HepG2 (cell line): ENCODE data around the gene SLU7. TPM values are rescaled to one million over a fixed set of nuclear protein-coding genes. Genes with fewer than 3 reads are reported as not detected.

Source experiments
- BCL6 ChIP-seq: IDR thresholded peaks from 2 replicates; pipeline ENCODE4 v1.6.1; 2016; ENCODE audit warnings: missing genetic modification reagents, missing compliant biosample characterization
- EED ChIP-seq: sonication (generic); formaldehyde crosslinking; IDR thresholded peaks from 2 replicates; pipeline ENCODE4 v1.5.0; 2020; ENCODE audit warnings: mild to moderate bottlenecking, missing genetic modification reagents
- EHMT2 ChIP-seq: fragments of 200-600 bp; sonication (generic); IDR thresholded peaks from 2 replicates; pipeline ENCODE4 v1.7.0; 2017; ENCODE audit warnings: antibody characterized with exemption, low read depth, low read length, borderline replicate concordance
- ETV5 ChIP-seq: IDR thresholded peaks from 2 replicates; pipeline ENCODE4 v1.6.1; 2018; ENCODE audit warnings: missing biosample characterization, missing genetic modification reagents, inconsistent platforms, borderline replicate concordance
- FOXA3 ChIP-seq: IDR thresholded peaks from 2 replicates; pipeline ENCODE4 v1.6.1; 2016; ENCODE audit warnings: missing genetic modification reagents, missing compliant biosample characterization
- FOXP1 ChIP-seq, 2 experiments: fragments of 450-650 bp in 1 of 2; IDR thresholded peaks; 2 replicates each; pipeline ENCODE4 v1.6.1; 2017 to 2018; ENCODE audit warnings: antibody characterized with exemption in 1 of 2
- IKZF5 ChIP-seq: IDR thresholded peaks from 2 replicates; pipeline ENCODE4 v1.6.1; 2018; ENCODE audit warnings: missing genetic modification reagents, mild to moderate bottlenecking, missing compliant biosample characterization
- IRX3 ChIP-seq: sonication (generic); formaldehyde crosslinking; IDR thresholded peaks from 2 replicates; pipeline ENCODE4 v1.8.1; 2023; ENCODE audit warnings: mild to moderate bottlenecking, low read depth, missing genetic modification reagents, borderline replicate concordance
- JUNB ChIP-seq: sonication (generic); formaldehyde crosslinking; IDR thresholded peaks from 2 replicates; pipeline ENCODE4 v1.8.0; 2022; ENCODE audit warnings: missing genetic modification reagents, mild to moderate bottlenecking, borderline replicate concordance
- MXD3 ChIP-seq: IDR thresholded peaks from 2 replicates; pipeline ENCODE4 v1.6.1; 2016; ENCODE audit warnings: mild to moderate bottlenecking, missing biosample characterization, missing genetic modification reagents
- PHB2 ChIP-seq: fragments of 450-650 bp; IDR thresholded peaks from 2 replicates; pipeline ENCODE4 v1.6.1; 2018; ENCODE audit not compliant: partially characterized antibody
- PPARG ChIP-seq: conservative IDR thresholded peaks from 2 replicates; pipeline ENCODE4 v1.6.1; 2016; ENCODE audit warnings: missing biosample characterization, missing genetic modification reagents
- PRPF4 ChIP-seq: fragments of 200-400 bp; formaldehyde crosslinking; IDR thresholded peaks from 2 replicates; pipeline ENCODE4 v1.6.1; 2016; ENCODE audit warnings: low read length, low read depth; ENCODE audit not compliant: poor library complexity, severe bottlenecking
- SOX13 ChIP-seq, 3 experiments: fragments of 450-650 bp in 1 of 3; sonication (generic) in 1 of 3; formaldehyde crosslinking in 1 of 3; IDR thresholded peaks in 2 of 3; conservative IDR thresholded peaks in 1 of 3; 2 replicates each; pipeline versions ENCODE4 v1.5.0 to v1.6.1; 2016 to 2020; ENCODE audit warnings: antibody characterized with exemption in 1 of 3, mild to moderate bottlenecking in 1 of 3, missing compliant biosample characterization in 1 of 3, missing genetic modification reagents in 1 of 3, moderate library complexity in 1 of 3
- TARDBP ChIP-seq: sonication (generic); formaldehyde crosslinking; IDR thresholded peaks from 2 replicates; pipeline ENCODE4 v1.8.0; 2022; ENCODE audit warnings: mild to moderate bottlenecking, missing genetic modification reagents
- TGIF2 ChIP-seq: IDR thresholded peaks from 2 replicates; pipeline ENCODE4 v1.6.1; 2016; ENCODE audit warnings: control low read depth, missing compliant biosample characterization
- TOE1 ChIP-seq: sonication (generic); formaldehyde crosslinking; IDR thresholded peaks from 2 replicates; pipeline ENCODE4 v1.4.0; 2020; ENCODE audit warnings: mild to moderate bottlenecking, missing genetic modification reagents
- TOPORS ChIP-seq: sonication (generic); formaldehyde crosslinking; IDR thresholded peaks from 2 replicates; pipeline ENCODE4 v1.8.0; 2023; ENCODE audit warnings: mild to moderate bottlenecking, missing genetic modification reagents
- ZNF513 ChIP-seq: sonication (generic); formaldehyde crosslinking; conservative IDR thresholded peaks from 2 replicates; pipeline ENCODE4 v1.5.0; 2020; ENCODE audit warnings: missing genetic modification reagents
- ZNF572 ChIP-seq: sonication (generic); formaldehyde crosslinking; IDR thresholded peaks from 2 replicates; pipeline ENCODE4 v1.5.1; 2020; ENCODE audit warnings: mild to moderate bottlenecking, missing genetic modification reagents
- ZNF576 ChIP-seq: sonication (generic); formaldehyde crosslinking; IDR thresholded peaks from 2 replicates; pipeline ENCODE4 v1.4.0; 2020; ENCODE audit warnings: mild to moderate bottlenecking, missing genetic modification reagents
- ZNF704 ChIP-seq: sonication (generic); formaldehyde crosslinking; IDR thresholded peaks from 2 replicates; pipeline ENCODE4 v1.8.1; 2023; ENCODE audit warnings: mild to moderate bottlenecking, inconsistent platforms, moderate library complexity, missing genetic modification reagents, borderline replicate concordance
- ZNF773 ChIP-seq: sonication (generic); formaldehyde crosslinking; IDR thresholded peaks from 2 replicates; pipeline ENCODE4 v1.4.0; 2020; ENCODE audit warnings: missing genetic modification reagents, borderline replicate concordance
- ZNF839 ChIP-seq: sonication (generic); formaldehyde crosslinking; IDR thresholded peaks from 2 replicates; pipeline ENCODE4 v1.4.0; 2020; ENCODE audit warnings: missing genetic modification reagents, mild to moderate bottlenecking, borderline replicate concordance
- polyA plus RNA-seq, 8 experiments: library from polyadenylated mRNA; depleted of rRNA in 3 of 8; stranded (reverse) in 7 of 8; unstranded in 1 of 8; fragments of >200 nt; fragmentation: Illumina TruSeq in 4 of 8; extraction: Trizol in 4 of 8; gene quantifications; 2 replicates each; pipeline versions ENCODE4 v1.2.1 to v1.2.3, GENCODE V29; 2011 to 2016; ENCODE audit warnings: low read depth in 4 of 8, missing spikeins in 1 of 8, mixed read lengths in 1 of 8; ENCODE audit not compliant: insufficient read depth in 1 of 8
- total RNA-seq, 5 experiments: library from RNA; depleted of rRNA; stranded (reverse); fragments of >200 nt; fragmentation: Illumina TruSeq; extraction: Trizol; gene quantifications; 2 replicates each; pipeline ENCODE4 v1.2.3, GENCODE V29; 2016; ENCODE audit warnings: low read depth in 1 of 5

The SLU7 gene
- total and polyA plus RNA-seq, 2 of the 13 experiments (the other 11 are each of a cell fraction or from before 2014, with no cell fraction given), result 24.0 to 39.2 TPM

- peak; percentile 95 for TF ChIP-seq IKZF5 (CRISPR knock-in tag)
- TF ChIP-seq BCL6, result peak; percentile 79
- no peak for TF ChIP-seq EED (CRISPR knock-in tag)
- TF ChIP-seq JUNB (CRISPR knock-in tag), result peak; percentile 3; the same call in 1 of the 2 replicates
- no peak for TF ChIP-seq EHMT2
- peak; percentile 47; the same call in 1 of the 2 replicates for TF ChIP-seq TGIF2 (CRISPR knock-in tag)
- TF ChIP-seq MXD3, result no peak; the same call in none of the 2 replicates
- TF ChIP-seq SOX13 (IDR thresholded peaks at IDR 0.05), result peak; percentile 94
- TF ChIP-seq SOX13 (CRISPR knock-in tag; conservative IDR thresholded peaks at IDR 0.05 in 1 of 2, IDR thresholded peaks at IDR 0.05 in 1 of 2), result peak in 1 of 2 experiments; percentile 96; a peak in 2 of 4 replicates
- no peak for TF ChIP-seq ZNF513 (CRISPR knock-in tag)
- peak; percentile 84 for TF ChIP-seq FOXA3 (CRISPR knock-in tag)
- peak; percentile 83; the same call in 1 of the 2 replicates for TF ChIP-seq ETV5
- TF ChIP-seq PHB2, result no peak
- no peak for TF ChIP-seq PRPF4
- TF ChIP-seq TARDBP (CRISPR knock-in tag), result peak; percentile 70; the same call in 1 of the 2 replicates
- no peak for TF ChIP-seq ZNF576 (CRISPR knock-in tag)
- no peak for TF ChIP-seq FOXP1 (IDR thresholded peaks at IDR 0.05)
- peak; percentile 83 for TF ChIP-seq FOXP1 (CRISPR knock-in tag; IDR thresholded peaks at IDR 0.05)
- TF ChIP-seq ZNF572 (CRISPR knock-in tag), result no peak
- peak; percentile 90; the same call in 1 of the 2 replicates for TF ChIP-seq ZNF773 (CRISPR knock-in tag)
- peak; percentile 68 for TF ChIP-seq PPARG (CRISPR knock-in tag)
- TF ChIP-seq ZNF704 (CRISPR knock-in tag), result 0 out of 2 replicates have a peak, but pooled peaks have one; percentile 48
- TF ChIP-seq TOE1 (CRISPR knock-in tag), result no peak
- no peak; the same call in 1 of the 2 replicates for TF ChIP-seq ZNF839 (CRISPR knock-in tag)
- no peak; the same call in 1 of the 2 replicates for TF ChIP-seq IRX3 (CRISPR knock-in tag)
- no peak for TF ChIP-seq TOPORS (CRISPR knock-in tag)
Observed at GRCh38 chr5:160467555-160468362, 48.9 kb upstream of the SLU7 start (continued).
